Subcutaneous adipose tissue (tissue), 4 donors: ENCODE data around the gene OR5B21. TPM values are rescaled to one million over a fixed set of nuclear protein-coding genes. Genes with fewer than 3 reads are reported as not detected.

ENCODE experiments used
- CTCF ChIP-seq: fragments of 450-650 bp; IDR thresholded peaks from one replicate; pipeline ENCODE4 v1.5.1; 2016; ENCODE audit warnings: low read depth, mild to moderate bottlenecking, control low read depth, antibody characterized with exemption, moderate library complexity
- total RNA-seq, 4 donors: library from RNA; depleted of rRNA; stranded (reverse); fragments of >200 nt; gene quantifications; one replicate each; pipeline ENCODE4 v1.1.0, GENCODE V29; 2016

OR5B21 gene
- total RNA-seq, 4 donors from 2014 or later, result not detected

DNA sequence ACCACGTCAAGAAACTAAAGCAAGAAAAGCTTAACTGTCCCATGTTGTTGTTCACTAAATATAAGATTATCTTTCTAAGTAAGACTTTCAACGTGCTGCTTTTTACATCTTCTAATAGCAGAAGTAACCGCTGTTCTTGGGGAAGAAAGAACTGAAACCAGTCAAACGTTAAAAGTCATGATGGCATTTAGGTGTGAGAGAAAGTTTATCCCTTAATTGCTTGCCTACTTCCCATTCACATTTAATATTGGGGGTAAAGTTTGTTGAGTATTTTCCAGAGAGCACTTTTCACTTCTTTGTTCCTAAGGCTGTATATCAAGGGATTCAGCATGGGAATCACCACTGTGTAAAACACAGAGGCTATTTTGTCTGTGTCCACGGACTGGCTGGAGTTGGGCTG is 970 bp downstream of the OR5B21 start:
- TF ChIP-seq CTCF, result no peak

- TF ChIP-seq CTCF, result no peak
Measured at GRCh38 chr11:58505849-58506248, 2.1 kb downstream of the OR5B21 start.

DNA sequence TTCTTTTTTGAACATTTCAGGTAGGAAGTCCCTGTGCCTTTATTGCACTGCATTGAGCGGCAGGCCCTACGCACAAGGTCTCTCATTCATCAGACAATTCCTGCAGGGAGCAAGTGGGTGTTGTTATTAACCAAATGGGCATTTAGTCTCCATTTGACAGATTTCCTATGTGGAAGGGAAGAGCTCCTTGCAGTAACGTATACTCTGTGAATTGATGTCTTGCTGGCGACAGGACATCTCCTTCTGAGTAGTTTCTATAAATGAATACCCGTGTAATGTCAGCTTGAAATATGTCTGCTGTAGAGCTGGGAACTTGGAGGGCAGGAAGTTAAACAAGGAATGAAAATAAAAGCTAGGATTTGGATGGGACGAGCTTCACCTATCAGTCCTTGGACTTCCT is 3.7 kb downstream of the OR5B21 start:
- TF ChIP-seq CTCF, result no peak

DNA sequence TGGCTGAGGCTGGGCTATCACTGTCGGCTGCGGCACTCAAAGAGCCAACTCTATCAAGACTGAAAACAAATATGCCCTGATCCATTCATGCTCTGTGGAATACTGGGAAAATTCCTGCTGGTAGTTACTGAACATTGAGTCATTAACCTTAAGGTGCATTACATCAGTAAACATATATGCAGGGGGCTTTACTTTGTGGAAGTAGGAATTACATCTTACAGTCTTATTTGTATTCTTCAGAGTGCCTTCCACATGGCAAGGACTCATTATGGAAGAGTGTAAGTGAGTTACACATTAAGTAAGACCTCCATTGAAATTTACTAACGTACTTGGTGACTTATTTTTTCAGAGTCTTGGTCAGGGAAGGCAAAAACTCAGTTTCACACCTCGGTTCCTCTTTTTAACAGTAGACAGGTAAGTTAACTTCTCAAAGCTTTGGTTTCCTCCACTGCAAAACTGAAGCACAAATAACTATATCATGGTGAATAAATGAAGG is 4.5 kb downstream of the OR5B21 start:
- TF ChIP-seq CTCF, result no peak

GRCh38 chr11:58502004-58502403 is 5.9 kb downstream of the OR5B21 start:
- TF ChIP-seq CTCF, result no peak

DNA sequence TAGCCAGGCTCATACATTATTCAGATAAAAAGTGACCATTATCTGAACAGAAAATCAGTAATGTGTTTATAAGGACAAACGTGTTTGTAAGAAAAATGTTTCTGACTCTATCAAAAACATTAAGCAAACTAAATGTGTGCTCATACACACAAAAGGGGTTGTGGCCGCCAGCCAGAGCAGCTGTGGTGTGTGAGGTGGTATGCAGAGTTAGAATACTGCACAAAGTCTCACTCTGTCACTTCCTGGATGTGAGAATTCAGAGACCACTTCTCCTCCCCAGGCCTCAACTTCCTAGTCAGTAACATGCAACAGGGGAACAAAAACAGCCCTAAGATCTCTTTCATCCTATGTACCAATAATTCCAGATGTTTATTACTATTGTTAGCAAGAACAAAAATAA is 9.4 kb downstream of the OR5B21 start:
- no peak for TF ChIP-seq CTCF

- TF ChIP-seq CTCF, result no peak
Measured at GRCh38 chr11:58497951-58498350, 10.0 kb downstream of the OR5B21 start.
